IPS-18c (cell line): ENCODE results near the gene KLHL41.

Experiments
- H3K4me3 ChIP-seq: 2 replicates; pipeline ENCODE4 v1.7.0; 2013; ENCODE audit warnings: low read depth, mild to moderate bottlenecking, low read length, moderate library complexity; ENCODE audit not compliant: insufficient read depth
- H3K9me3 ChIP-seq: one replicate; pipeline ENCODE4 v1.6.1; 2013; ENCODE audit warnings: mild to moderate bottlenecking, low read length, moderate library complexity; ENCODE audit not compliant: control insufficient read depth, insufficient read depth

Gene KLHL41

GRCh38 chr2:169509298-169509885, at the start of gene KLHL41:
KLHL41 (plus strand) TSS chr2:169509702; CDS start chr2:169509779, 77 bp downstream.
- Histone ChIP-seq H3K9me3 (no peaks in the 10 kb centered on the region), H3K4me3 (no peak within 1 kb of the TSS)

DNA sequence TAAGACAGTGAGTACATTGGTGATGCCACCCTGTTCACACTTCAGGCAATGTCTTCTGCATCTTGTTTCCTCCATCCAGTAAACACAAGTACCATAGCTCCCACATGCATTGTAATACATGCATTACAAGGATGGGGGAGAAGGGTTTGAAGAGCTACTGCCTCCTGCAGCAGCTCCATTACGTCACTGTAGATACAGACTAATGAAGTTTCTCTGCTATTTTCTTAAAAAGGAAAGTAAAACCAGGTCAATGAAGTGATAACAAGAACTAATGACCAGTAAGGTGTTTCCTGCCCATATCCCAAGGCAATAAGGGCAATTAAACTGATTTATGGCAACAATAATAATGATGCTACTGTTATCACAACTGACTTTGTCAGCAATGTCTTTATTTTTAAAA, 48.4 kb upstream of the KLHL41 start:
- H3K4me3 ChIP-seq = no peak overlapping the region

GRCh38 chr2:169462896-169463695, 46.4 kb upstream of the KLHL41 start:
- Histone ChIP-seq H3K9me3 (no peaks in the 10 kb centered on the region), H3K4me3 (no peak overlapping the region)

More for the DNA sequence above, 48.4 kb upstream of the KLHL41 start:
- no peaks in the 10 kb centered on the region for H3K9me3 ChIP-seq

- Histone ChIP-seq H3K4me3 (no peak overlapping the region), H3K9me3 (no peaks in the 10 kb centered on the region)
Observed at GRCh38 chr2:169464466-169464865, 45.0 kb upstream of the KLHL41 start.

DNA sequence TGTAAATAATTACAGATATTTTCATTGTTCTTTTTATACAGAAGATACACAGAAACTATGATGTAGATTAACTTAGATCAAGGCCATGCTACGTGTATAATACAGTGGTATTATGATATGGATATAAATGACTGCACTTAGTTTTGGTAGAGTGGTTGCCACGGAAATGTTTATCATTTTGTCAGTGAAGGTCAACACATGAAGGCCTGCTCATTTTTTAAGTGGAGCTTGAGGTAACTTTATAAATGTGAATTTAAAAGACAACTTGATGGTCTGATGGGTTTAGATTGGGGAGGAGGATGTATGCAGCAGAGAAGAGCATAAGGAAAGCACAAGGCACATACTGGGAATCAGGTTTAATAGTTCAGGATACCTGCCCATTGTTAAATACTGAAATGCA, 44.6 kb upstream of the KLHL41 start:
- H3K4me3 ChIP-seq = no peak overlapping the region
- no peaks in the 10 kb centered on the region for H3K9me3 ChIP-seq

DNA sequence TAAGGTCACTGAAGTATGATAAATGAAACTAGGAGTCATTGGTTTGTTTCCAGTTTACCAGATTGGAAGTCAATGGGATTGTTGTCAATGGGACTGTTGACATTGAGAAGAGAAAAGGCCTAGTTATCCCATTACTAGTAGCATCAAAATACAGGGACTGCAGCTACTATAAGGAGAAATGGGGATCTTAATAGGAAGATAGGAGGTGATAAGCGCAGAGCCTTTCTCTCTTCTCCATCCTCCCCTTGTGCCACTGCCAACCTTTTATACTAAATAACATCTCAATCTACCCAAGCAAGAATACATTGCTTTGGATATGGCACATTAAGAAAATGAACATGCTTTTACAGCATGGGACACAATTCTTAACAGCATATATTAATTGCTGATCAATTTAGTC, 40.7 kb upstream of the KLHL41 start:
- no peaks in the 10 kb centered on the region for H3K9me3 ChIP-seq
- no peak overlapping the region for H3K4me3 ChIP-seq

DNA sequence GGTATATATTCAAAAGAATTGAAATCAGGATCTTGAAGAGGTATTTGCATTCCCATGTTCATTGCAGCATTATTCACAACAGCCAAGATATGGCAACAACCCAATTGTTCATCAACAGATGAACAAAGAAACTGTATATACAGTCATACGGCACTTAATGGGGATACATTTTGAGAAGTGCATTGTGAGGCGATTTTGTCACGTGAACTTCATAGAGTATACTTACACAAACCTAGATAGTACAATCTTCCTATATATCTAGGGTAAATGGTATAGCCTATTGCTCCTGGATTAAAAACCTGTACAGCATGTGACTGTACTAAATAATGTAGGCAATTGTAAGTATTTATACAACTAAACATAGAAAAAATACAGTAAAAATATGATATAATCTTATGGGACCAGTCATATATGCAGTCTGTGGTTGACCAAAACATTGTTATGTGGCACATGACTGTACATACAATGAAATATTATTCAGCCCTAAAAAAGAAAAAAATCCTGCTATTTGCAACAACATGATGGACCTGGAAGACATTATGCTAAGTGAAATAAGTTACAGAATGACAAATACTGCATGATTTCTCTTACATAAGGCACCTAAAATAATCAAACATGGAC, 39.4 kb upstream of the KLHL41 start:
- H3K4me3 ChIP-seq = no peak overlapping the region

GRCh38 chr2:169472249-169472648, 37.3 kb upstream of the KLHL41 start:
- Histone ChIP-seq H3K9me3 (no peaks in the 10 kb centered on the region), H3K4me3 (no peak overlapping the region)

More for the DNA sequence above, 39.4 kb upstream of the KLHL41 start:
- no peaks in the 10 kb centered on the region for H3K9me3 ChIP-seq

DNA sequence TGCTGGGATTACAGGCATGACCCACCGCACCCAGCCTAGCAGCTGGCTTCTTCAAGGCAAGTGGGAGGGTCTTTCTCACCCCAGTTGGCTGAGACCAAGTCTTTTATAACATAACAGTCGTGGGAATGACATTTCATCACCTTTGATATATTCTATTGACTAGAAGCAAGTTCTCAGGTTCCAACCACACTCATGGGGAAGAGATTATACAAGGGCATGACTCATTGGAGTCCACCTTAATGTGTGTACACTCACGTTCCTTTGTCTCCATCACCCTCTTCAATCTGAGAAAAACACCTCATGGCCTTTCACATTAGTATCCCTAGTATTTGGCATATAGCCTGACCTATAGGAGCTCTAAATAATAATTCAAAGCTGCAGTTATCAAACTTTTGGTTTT, 33.0 kb upstream of the KLHL41 start:
- Histone ChIP-seq H3K4me3 (no peak overlapping the region), H3K9me3 (no peaks in the 10 kb centered on the region)

- no peaks in the 10 kb centered on the region for H3K9me3 ChIP-seq
Observed at GRCh38 chr2:169478339-169478738, 31.2 kb upstream of the KLHL41 start.

GRCh38 chr2:169478745-169479256, 30.7 kb upstream of the KLHL41 start:
- Histone ChIP-seq H3K9me3 (no peaks in the 10 kb centered on the region), H3K4me3 (peak overlapping the region; percentile 82)

More at GRCh38 chr2:169478339-169478738, 31.2 kb upstream of the KLHL41 start:
- H3K4me3 ChIP-seq = no peak overlapping the region

- Histone ChIP-seq H3K4me3 (peak within 1 kb of the TSS; percentile 82), H3K9me3 (no peaks in the 10 kb centered on the region)
Observed at GRCh38 chr2:169479257-169480078, 30.0 kb upstream of the KLHL41 start, which contains the start of gene BBS5. BBS5 (plus strand) TSS chr2:169479494; CDS start chr2:169479554, 60 bp downstream.

- Histone ChIP-seq H3K9me3 (no peaks in the 10 kb centered on the region), H3K4me3 (peak overlapping the region; percentile 82)
Observed at GRCh38 chr2:169480079-169480465, 29.4 kb upstream of the KLHL41 start.

- Histone ChIP-seq H3K4me3 (no peak overlapping the region), H3K9me3 (no peaks in the 10 kb centered on the region)
Observed at GRCh38 chr2:169485650-169486138, 23.8 kb upstream of the KLHL41 start.

GRCh38 chr2:169486487-169486886, 23.0 kb upstream of the KLHL41 start:
- Histone ChIP-seq H3K4me3 (no peak overlapping the region), H3K9me3 (no peaks in the 10 kb centered on the region)

GRCh38 chr2:169490834-169491233, 18.7 kb upstream of the KLHL41 start:
- Histone ChIP-seq H3K9me3 (no peaks in the 10 kb centered on the region), H3K4me3 (no peak overlapping the region)

- no peaks in the 10 kb centered on the region for H3K9me3 ChIP-seq
- no peak overlapping the region for H3K4me3 ChIP-seq
Observed at GRCh38 chr2:169491378-169491777, 18.1 kb upstream of the KLHL41 start.
